ENCODE measurements around the gene RIMS4. TPM values are rescaled to one million over a fixed set of nuclear protein-coding genes. Genes with fewer than 3 reads are reported as not detected.

Gene RIMS4
- total and polyA plus RNA-seq, 9 of the 15 experiments (the other 6 are each of a cell fraction or from before 2014, with no cell fraction given), result 0.04 TPM; not detected in 8

DNA sequence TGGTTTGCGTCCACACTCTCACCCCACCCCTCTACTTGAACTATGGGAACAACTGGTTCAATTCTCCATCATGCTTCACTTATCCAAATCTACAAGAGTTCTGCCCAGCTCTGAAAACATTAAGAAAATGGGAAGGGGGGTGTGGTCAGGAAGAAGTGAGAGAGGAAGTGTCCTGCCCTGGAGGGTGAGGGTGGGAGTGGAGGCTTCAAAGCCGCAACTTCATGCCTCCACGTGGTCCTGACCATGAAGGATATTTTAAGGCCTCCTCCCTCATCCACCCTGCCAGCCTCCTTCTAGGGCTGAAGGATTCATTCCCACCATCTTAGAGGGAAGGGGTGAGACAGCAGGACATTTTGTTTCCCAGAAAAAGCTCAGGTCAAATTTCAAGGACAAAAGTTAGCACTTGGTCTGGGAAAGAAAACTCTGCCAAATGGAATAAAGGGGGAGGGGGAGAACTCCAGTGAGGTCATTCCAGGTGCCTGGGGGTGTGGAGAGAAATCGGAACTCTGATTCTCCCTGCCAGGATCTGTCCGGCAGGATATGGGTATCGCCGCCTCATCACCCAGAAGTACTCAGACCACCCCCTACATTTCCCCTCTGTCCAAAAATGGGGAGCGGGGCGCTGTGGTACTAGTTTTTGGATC is 4.9 kb downstream of the RIMS4 start (continued):
- TF ChIP-seq, protein P1, sequence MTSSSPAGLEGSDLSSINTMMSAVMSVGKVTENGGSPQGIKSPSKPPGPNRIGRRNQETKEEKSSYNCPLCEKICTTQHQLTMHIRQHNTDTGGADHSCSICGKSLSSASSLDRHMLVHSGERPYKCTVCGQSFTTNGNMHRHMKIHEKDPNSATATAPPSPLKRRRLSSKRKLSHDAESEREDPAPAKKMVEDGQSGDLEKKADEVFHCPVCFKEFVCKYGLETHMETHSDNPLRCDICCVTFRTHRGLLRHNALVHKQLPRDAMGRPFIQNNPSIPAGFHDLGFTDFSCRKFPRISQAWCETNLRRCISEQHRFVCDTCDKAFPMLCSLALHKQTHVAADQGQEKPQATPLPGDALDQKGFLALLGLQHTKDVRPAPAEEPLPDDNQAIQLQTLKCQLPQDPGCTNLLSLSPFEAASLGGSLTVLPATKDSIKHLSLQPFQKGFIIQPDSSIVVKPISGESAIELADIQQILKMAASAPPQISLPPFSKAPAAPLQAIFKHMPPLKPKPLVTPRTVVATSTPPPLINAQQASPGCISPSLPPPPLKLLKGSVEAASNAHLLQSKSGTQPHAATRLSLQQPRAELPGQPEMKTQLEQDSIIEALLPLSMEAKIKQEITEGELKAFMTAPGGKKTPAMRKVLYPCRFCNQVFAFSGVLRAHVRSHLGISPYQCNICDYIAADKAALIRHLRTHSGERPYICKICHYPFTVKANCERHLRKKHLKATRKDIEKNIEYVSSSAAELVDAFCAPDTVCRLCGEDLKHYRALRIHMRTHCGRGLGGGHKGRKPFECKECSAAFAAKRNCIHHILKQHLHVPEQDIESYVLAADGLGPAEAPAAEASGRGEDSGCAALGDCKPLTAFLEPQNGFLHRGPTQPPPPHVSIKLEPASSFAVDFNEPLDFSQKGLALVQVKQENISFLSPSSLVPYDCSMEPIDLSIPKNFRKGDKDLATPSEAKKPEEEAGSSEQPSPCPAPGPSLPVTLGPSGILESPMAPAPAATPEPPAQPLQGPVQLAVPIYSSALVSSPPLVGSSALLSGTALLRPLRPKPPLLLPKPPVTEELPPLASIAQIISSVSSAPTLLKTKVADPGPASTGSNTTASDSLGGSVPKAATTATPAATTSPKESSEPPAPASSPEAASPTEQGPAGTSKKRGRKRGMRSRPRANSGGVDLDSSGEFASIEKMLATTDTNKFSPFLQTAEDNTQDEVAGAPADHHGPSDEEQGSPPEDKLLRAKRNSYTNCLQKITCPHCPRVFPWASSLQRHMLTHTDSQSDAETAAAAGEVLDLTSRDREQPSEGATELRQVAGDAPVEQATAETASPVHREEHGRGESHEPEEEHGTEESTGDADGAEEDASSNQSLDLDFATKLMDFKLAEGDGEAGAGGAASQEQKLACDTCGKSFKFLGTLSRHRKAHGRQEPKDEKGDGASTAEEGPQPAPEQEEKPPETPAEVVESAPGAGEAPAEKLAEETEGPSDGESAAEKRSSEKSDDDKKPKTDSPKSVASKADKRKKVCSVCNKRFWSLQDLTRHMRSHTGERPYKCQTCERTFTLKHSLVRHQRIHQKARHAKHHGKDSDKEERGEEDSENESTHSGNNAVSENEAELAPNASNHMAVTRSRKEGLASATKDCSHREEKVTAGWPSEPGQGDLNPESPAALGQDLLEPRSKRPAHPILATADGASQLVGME (CRISPR knock-in tag; IDR thresholded peaks at IDR 0.05), result no peak

DNA sequence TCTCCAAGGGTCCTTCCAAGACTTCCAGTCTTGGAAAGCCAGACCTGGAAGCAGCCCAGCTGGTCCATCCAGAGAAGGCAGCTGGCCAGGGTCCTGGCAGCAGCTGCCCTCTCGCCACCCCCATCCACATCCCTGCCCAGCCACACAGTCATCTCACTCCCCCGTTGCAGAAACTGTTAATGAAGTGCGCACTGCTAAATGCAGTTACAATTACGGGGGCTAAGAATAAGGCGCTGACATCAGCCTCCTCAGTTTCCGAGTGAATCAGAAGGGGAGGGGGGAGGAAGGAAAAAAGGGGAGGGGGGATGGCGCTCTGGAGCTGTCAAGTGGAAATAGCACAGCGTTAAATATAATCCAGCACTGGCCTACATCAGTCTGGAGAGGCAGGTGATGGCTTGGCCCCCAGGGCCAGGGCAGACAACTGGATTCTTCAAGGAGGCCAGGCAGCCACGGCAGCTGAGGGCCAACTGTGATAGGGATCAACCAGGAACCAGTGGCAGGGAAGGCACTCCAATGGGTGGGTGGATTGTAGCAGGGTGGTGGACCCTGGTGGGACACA is 6.9 kb downstream of the RIMS4 start:
- intact Hi-C loops (cut with micrococcal nuclease), result no loop called here
- no peaks in the 10 kb centered on the region for H3K79me2 ChIP-seq (ENCODE audit: control insufficient read depth, insufficient read depth, low read length)
- no peak for ATAC-seq
- no peaks in the 10 kb centered on the region; the same call in 1 of the 2 replicates for H4K20me1 ChIP-seq (replicated peaks; ENCODE audit: control insufficient read depth, insufficient read depth, low read length)
- ChIA-PET POLR2A (no interaction called here), CTCF (ENCODE audit: low intra/inter-chr PET ratio) (no interaction called here)
- no peak for DNase-seq (ENCODE audit: extremely low read depth in 1 of 4, low spot score in 3 of 4)
- H2AFZ ChIP-seq (ENCODE audit: low read depth, low read length), result no peak overlapping the region
- no peak for FAIRE-seq
- BruUV-seq (replicated peaks), result no TSS peak
- H3K36me3 ChIP-seq (ENCODE audit: control insufficient read depth, insufficient read depth, low read length), result no peaks in the 10 kb centered on the region
- H3K4me1 ChIP-seq (replicated peaks in 1 of 2; ENCODE audit: control insufficient read depth in 2 of 2, insufficient read depth in 2 of 2, low read length in 2 of 2), result no peaks in the 10 kb centered on the region
- no peaks in the 10 kb centered on the region for H3K9me1 ChIP-seq (ENCODE audit: control insufficient read depth, insufficient read depth, low read length)
- peak overlapping the region in 1 of 2 experiments; percentile 48; a peak in 1 of 4 replicates for H3K9ac ChIP-seq (ENCODE audit: insufficient read depth in 1 of 2, low read depth in 2 of 2, low read length in 2 of 2)
- H3K27ac ChIP-seq (ENCODE audit: extremely low read depth, low read depth, low read length), result no peak overlapping the region
- in situ Hi-C loops (cut with MboI), result no loop called here
- peaks cover 8 to 21% of the 10 kb centered on the region in 2 experiments for H3K27me3 ChIP-seq (ENCODE audit: control insufficient read depth in 2 of 2, insufficient read depth in 2 of 2, low read length in 2 of 2)
- no peaks in the 10 kb centered on the region for H3K9me3 ChIP-seq (replicated peaks; ENCODE audit: control insufficient read depth, insufficient read depth, low read depth, low read length)
- H3K4me3 ChIP-seq, result no peak overlapping the region
- 0% methylated on average over 7 of the region's 9 CpGs for WGBS (ENCODE audit: insufficient coverage, low coverage, missing lambda C conversion rate)
- no peak overlapping the region for H3K4me2 ChIP-seq (ENCODE audit: insufficient read depth, low read length)
- TF ChIP-seq SNIP1 (IDR thresholded peaks at IDR 0.05; ENCODE audit: low read depth) (no peak), ZKSCAN1 (IDR thresholded peaks at IDR 0.05; ENCODE audit: low read depth, low read length) (no peak), FOSL1 (tag; conservative IDR thresholded peaks at IDR 0.05) (no peak), TRIM28 (IDR thresholded peaks at IDR 0.05) (no peak), RAD21 (CRISPR knock-in tag; conservative IDR thresholded peaks at IDR 0.05 in 1 of 2, IDR thresholded peaks at IDR 0.05 in 1 of 2) (no peak), GTF2F1 (IDR thresholded peaks at IDR 0.05; ENCODE audit: low read depth, low read length) (no peak), CHD4 (IDR thresholded peaks at IDR 0.05; ENCODE audit: insufficient read depth, insufficient replicate concordance, low read depth, low read length, poor library complexity, severe bottlenecking) (no peak), ILK (tag; IDR thresholded peaks at IDR 0.05; ENCODE audit: borderline replicate concordance, low read depth) (no peak), HDAC3 (IDR thresholded peaks at IDR 0.05; ENCODE audit: borderline replicate concordance, partially characterized antibody) (no peak), TAF15 (IDR thresholded peaks at IDR 0.05; ENCODE audit: low read depth, low read length) (no peak), ZC3H4 (CRISPR knock-in tag; IDR thresholded peaks at IDR 0.05; ENCODE audit: borderline replicate concordance) (no peak), ZNF224 (CRISPR knock-in tag; IDR thresholded peaks at IDR 0.05) (no peak)
- TF ChIP-seq, protein P2, sequence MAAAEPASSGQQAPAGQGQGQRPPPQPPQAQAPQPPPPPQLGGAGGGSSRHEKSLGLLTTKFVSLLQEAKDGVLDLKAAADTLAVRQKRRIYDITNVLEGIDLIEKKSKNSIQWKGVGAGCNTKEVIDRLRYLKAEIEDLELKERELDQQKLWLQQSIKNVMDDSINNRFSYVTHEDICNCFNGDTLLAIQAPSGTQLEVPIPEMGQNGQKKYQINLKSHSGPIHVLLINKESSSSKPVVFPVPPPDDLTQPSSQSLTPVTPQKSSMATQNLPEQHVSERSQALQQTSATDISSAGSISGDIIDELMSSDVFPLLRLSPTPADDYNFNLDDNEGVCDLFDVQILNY (CRISPR knock-in tag; IDR thresholded peaks at IDR 0.05), result no peak
